SK-N-SH treated with all-trans-retinoic acid at 6 μM for 48 hours (cell line): ENCODE measurements around the gene PLBD2.

ENCODE experiments used
- ATAC-seq: fragments of 200-7000 bp; cut with Tn5 transposase; 3 replicates; pipeline ENCODE4 v1.9.1; 2020; ENCODE audit warnings: mild to moderate bottlenecking, moderate library complexity
- ARNTL ChIP-seq: fragments of 450-650 bp; formaldehyde crosslinking; IDR thresholded peaks from 2 replicates; pipeline ENCODE4 v1.5.0; 2020; ENCODE audit warnings: low read depth, mild to moderate bottlenecking, moderate library complexity, borderline replicate concordance
- BACH2 ChIP-seq: fragments of 250-450 bp; sonication (Bioruptor Pico); IDR thresholded peaks from 2 replicates; pipeline ENCODE4 v1.9.0; 2021; ENCODE audit warnings: mild to moderate bottlenecking, borderline replicate concordance
- CREB5 ChIP-seq: fragments of 250-450 bp; sonication (Bioruptor Pico); IDR thresholded peaks from 2 replicates; pipeline ENCODE4 v1.5.1; 2020; ENCODE audit warnings: low read depth, mild to moderate bottlenecking, moderate library complexity
- CSDC2 ChIP-seq: fragments of 250-450 bp; sonication (Bioruptor Pico); IDR thresholded peaks from 2 replicates; pipeline ENCODE4 v1.5.0; 2020; ENCODE audit warnings: mild to moderate bottlenecking, moderate library complexity
- CSRNP3 ChIP-seq: fragments of 250-450 bp; sonication (Bioruptor Pico); IDR thresholded peaks from 2 replicates; pipeline ENCODE4 v1.5.1; 2021; ENCODE audit warnings: mild to moderate bottlenecking, moderate library complexity
- ESRRG ChIP-seq: fragments of 250-450 bp; sonication (Bioruptor Pico); IDR thresholded peaks from 2 replicates; pipeline ENCODE4 v1.6.1; 2021; ENCODE audit warnings: mild to moderate bottlenecking
- GLIS3 ChIP-seq: fragments of 250-450 bp; sonication (Bioruptor Pico); IDR thresholded peaks from 2 replicates; pipeline ENCODE4 v1.5.0; 2020; ENCODE audit warnings: mild to moderate bottlenecking, moderate library complexity
- ISL1 ChIP-seq: fragments of 250-450 bp; sonication (Bioruptor Pico); IDR thresholded peaks from 2 replicates; pipeline ENCODE4 v2.1.2; 2022; ENCODE audit warnings: mild to moderate bottlenecking, moderate library complexity
- OSR1 ChIP-seq: fragments of 250-450 bp; sonication (Bioruptor Pico); IDR thresholded peaks from 2 replicates; pipeline ENCODE4 v1.8.0; 2022; ENCODE audit warnings: moderate library complexity, mild to moderate bottlenecking, inconsistent platforms
- PATZ1 ChIP-seq: fragments of 250-450 bp; sonication (Bioruptor Pico); IDR thresholded peaks from 2 replicates; pipeline ENCODE4 v1.8.0; 2020; ENCODE audit warnings: mild to moderate bottlenecking, moderate library complexity, borderline replicate concordance
- POU6F1 ChIP-seq: fragments of 250-450 bp; sonication (Bioruptor Pico); IDR thresholded peaks from 2 replicates; pipeline ENCODE4 v1.8.0; 2021; ENCODE audit warnings: low read depth, mild to moderate bottlenecking, moderate library complexity, borderline replicate concordance
- PPARA ChIP-seq: fragments of 250-450 bp; sonication (Bioruptor Pico); IDR thresholded peaks from 2 replicates; pipeline ENCODE4 v1.5.0; 2020; ENCODE audit warnings: mild to moderate bottlenecking, borderline replicate concordance
- RARB ChIP-seq: fragments of 250-450 bp; sonication (Bioruptor Pico); IDR thresholded peaks from 2 replicates; pipeline ENCODE4 v1.8.0; 2021; ENCODE audit warnings: mild to moderate bottlenecking, moderate library complexity
- SNAI2 ChIP-seq: fragments of 250-450 bp; sonication (Bioruptor Pico); IDR thresholded peaks from 2 replicates; pipeline ENCODE4 v1.5.0; 2020; ENCODE audit warnings: mild to moderate bottlenecking, moderate library complexity
- TCF4 ChIP-seq: fragments of 250-450 bp; sonication (Bioruptor Pico); IDR thresholded peaks from 2 replicates; pipeline ENCODE4 v1.8.0; 2021; ENCODE audit warnings: mild to moderate bottlenecking, moderate library complexity, borderline replicate concordance
- TOX ChIP-seq: fragments of 250-450 bp; sonication (Bioruptor Pico); IDR thresholded peaks from 2 replicates; pipeline ENCODE4 v1.8.0; 2021; ENCODE audit warnings: mild to moderate bottlenecking, moderate library complexity, borderline replicate concordance
- ZC3H10 ChIP-seq: fragments of 250-450 bp; sonication (Bioruptor Pico); IDR thresholded peaks from 2 replicates; pipeline ENCODE4 v1.5.1; 2021; ENCODE audit warnings: mild to moderate bottlenecking, moderate library complexity
- ZFP3 ChIP-seq: fragments of 250-450 bp; sonication (Bioruptor Pico); IDR thresholded peaks from 2 replicates; pipeline ENCODE4 v1.5.0; 2020; ENCODE audit warnings: mild to moderate bottlenecking, moderate library complexity
- ZFP30 ChIP-seq: fragments of 450-650 bp; formaldehyde crosslinking; IDR thresholded peaks from 2 replicates; pipeline ENCODE4 v1.5.0; 2022; ENCODE audit warnings: mild to moderate bottlenecking, moderate library complexity
- ZNF565 ChIP-seq: fragments of 450-650 bp; formaldehyde crosslinking; conservative IDR thresholded peaks from 2 replicates; pipeline ENCODE4 v1.5.0; 2020; ENCODE audit warnings: low read depth, mild to moderate bottlenecking, moderate library complexity
- ZNF70 ChIP-seq: fragments of 450-650 bp; formaldehyde crosslinking; IDR thresholded peaks from 2 replicates; pipeline ENCODE4 v1.5.0; 2020; ENCODE audit warnings: mild to moderate bottlenecking, moderate library complexity
- ZNF8 ChIP-seq: fragments of 450-650 bp; formaldehyde crosslinking; IDR thresholded peaks from 2 replicates; pipeline ENCODE4 v1.5.0; 2020; ENCODE audit warnings: mild to moderate bottlenecking, moderate library complexity

PLBD2 gene

GRCh38 chr12:113366827-113367226 is 8.4 kb downstream of the PLBD2 start:
- no peak for TF ChIP-seq ZNF70 (CRISPR knock-in tag)
- no peak for TF ChIP-seq ZFP3
- TF ChIP-seq ZC3H10: no peak
- no peak for TF ChIP-seq ZNF565 (CRISPR knock-in tag)
- no peak for TF ChIP-seq ZFP30 (CRISPR knock-in tag)
- TF ChIP-seq GLIS3 (CRISPR knock-in tag): no peak
- TF ChIP-seq RARB (CRISPR knock-in tag): no peak
- TF ChIP-seq POU6F1 (CRISPR knock-in tag): no peak
- no peak for TF ChIP-seq BACH2 (CRISPR knock-in tag)
- no peak for TF ChIP-seq CSRNP3 (CRISPR knock-in tag)
- no peak for TF ChIP-seq TOX (CRISPR knock-in tag)
- TF ChIP-seq ZNF8 (CRISPR knock-in tag): no peak
- no peak for TF ChIP-seq ISL1 (CRISPR knock-in tag)
- TF ChIP-seq PPARA (CRISPR knock-in tag): no peak
- no peak for TF ChIP-seq CREB5 (CRISPR knock-in tag)
- no peak for TF ChIP-seq PATZ1 (CRISPR knock-in tag)
- TF ChIP-seq TCF4 (CRISPR knock-in tag): no peak
- TF ChIP-seq CSDC2: no peak
- TF ChIP-seq, all 23 proteins: peak for 0
- ATAC-seq: no peak

- TF ChIP-seq ZFP30 (CRISPR knock-in tag): no peak
- no peak for TF ChIP-seq ESRRG (CRISPR knock-in tag)
- TF ChIP-seq PATZ1 (CRISPR knock-in tag): no peak
- no peak for TF ChIP-seq TCF4 (CRISPR knock-in tag)
- ATAC-seq: no peak
Observed at GRCh38 chr12:113368331-113368730, 9.9 kb downstream of the PLBD2 start.

GRCh38 chr12:113369391-113369985 is 11.1 kb downstream of the PLBD2 start:
- no peak for ATAC-seq
- TF ChIP-seq ESRRG (CRISPR knock-in tag) (no peak), ZFP3 (no peak), OSR1 (no peak), PATZ1 (CRISPR knock-in tag) (no peak), ARNTL (no peak), SNAI2 (no peak)
